Activated CD8-positive, alpha-beta memory T cell treated with anti-CD3 and anti-CD28 coated beads, Interleukin-2, amount 50 U/mL, for 1 hour (primary cell): ENCODE results near the gene RPLP1.

ENCODE experiments used
- DNase-seq: peaks from one replicate; pipeline ENCODE4 v3.0.0-alpha.2; 2020; ENCODE audit errors: extremely low read depth

The RPLP1 gene

GRCh38 chr15:69469467-69470201 is 17.0 kb downstream of the RPLP1 start:
- DNase-seq = no peak

GRCh38 chr15:69472046-69472445 is 19.4 kb downstream of the RPLP1 start:
- no peak for DNase-seq

- DNase-seq = no peak
These were observed 19.9 kb downstream of the RPLP1 start for GRCh38 chr15:69472562-69472961.

- no peak for DNase-seq
These were observed 21.7 kb downstream of the RPLP1 start for GRCh38 chr15:69474291-69474690.

- no peak for DNase-seq
These were observed 22.3 kb downstream of the RPLP1 start for GRCh38 chr15:69474846-69475455.

- no peak for DNase-seq
These were observed 23.2 kb downstream of the RPLP1 start for GRCh38 chr15:69475769-69476358.

GRCh38 chr15:69476704-69477473 is 24.3 kb downstream of the RPLP1 start:
- no peak for DNase-seq

- no peak for DNase-seq
These were observed 25.7 kb downstream of the RPLP1 start for GRCh38 chr15:69478259-69478781.

GRCh38 chr15:69479081-69479480 is 26.5 kb downstream of the RPLP1 start:
- no peak for DNase-seq

- DNase-seq = no peak
These were observed 27.4 kb downstream of the RPLP1 start for GRCh38 chr15:69479971-69480370.

- DNase-seq = no peak
These were observed 28.3 kb downstream of the RPLP1 start for GRCh38 chr15:69480932-69481331.

GRCh38 chr15:69482686-69483256 is 30.2 kb downstream of the RPLP1 start:
- DNase-seq = no peak

GRCh38 chr15:69484837-69485236 is 32.2 kb downstream of the RPLP1 start:
- no peak for DNase-seq

- DNase-seq = no peak
These were observed 34.0 kb downstream of the RPLP1 start for GRCh38 chr15:69486481-69487110.

- DNase-seq = no peak
These were observed 36.5 kb downstream of the RPLP1 start for GRCh38 chr15:69489073-69489571.

GRCh38 chr15:69490356-69491037 is 37.9 kb downstream of the RPLP1 start:
- no peak for DNase-seq

- no peak for DNase-seq
These were observed 38.5 kb downstream of the RPLP1 start for GRCh38 chr15:69491038-69491505.

GRCh38 chr15:69493406-69493805 is 40.8 kb downstream of the RPLP1 start:
- DNase-seq = no peak

GRCh38 chr15:69496001-69496400 is 43.4 kb downstream of the RPLP1 start:
- DNase-seq = no peak

GRCh38 chr15:69497076-69497475 is 44.5 kb downstream of the RPLP1 start:
- DNase-seq = no peak
